Dermis blood vessel endothelial cell (primary cell): ENCODE results near the gene EHBP1L1. TPM values are rescaled to one million over a fixed set of nuclear protein-coding genes. Genes with fewer than 3 reads are reported as not detected.
"Not testable (repeated sequence)": the region's sequence is repeated elsewhere in the genome, so short reads cannot be mapped to it uniquely, and the experiment has no call there.

Experiments
- DNase-seq: peaks from one replicate; pipeline ENCODE4 v3.0.0; 2010
- total RNA-seq: library from RNA; depleted of rRNA; stranded (reverse); fragments of >200 nt; gene quantifications from 2 replicates; pipeline ENCODE4 v1.2.3, GENCODE V29; 2014

The EHBP1L1 gene
- total RNA-seq, 1 donor from 2014 or later = 15.7 TPM

DNA sequence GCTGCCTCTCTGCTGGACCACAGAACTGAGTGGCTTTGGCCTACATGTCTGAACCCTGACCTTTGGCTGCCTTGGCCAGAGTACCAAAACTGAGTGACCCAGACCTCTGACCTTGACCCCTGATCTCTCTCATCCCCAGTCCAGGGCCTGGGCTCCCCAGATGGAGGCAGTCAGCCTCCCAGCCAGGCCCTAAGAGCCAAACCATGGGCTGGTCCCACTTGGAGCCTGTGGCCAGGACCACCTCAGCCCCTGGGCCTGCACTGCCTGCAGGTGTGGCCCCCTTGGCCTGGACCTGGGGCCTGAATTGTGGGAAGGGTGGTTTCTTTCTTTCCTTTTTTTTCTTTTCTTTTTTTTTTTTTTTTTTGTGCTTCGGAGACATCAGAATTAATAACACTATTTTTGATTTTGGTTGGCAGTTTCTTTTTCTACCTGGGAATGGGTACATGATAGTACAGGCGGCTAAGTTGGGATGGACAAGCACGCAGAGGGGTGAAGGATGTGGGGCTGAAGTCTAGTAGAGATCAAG is 61.2 kb downstream of the EHBP1L1 start:
- no peak for DNase-seq

GRCh38 chr11:65637794-65638419 is 62.1 kb downstream of the EHBP1L1 start, which contains the start of gene SIPA1:
Gene SIPA1 (plus strand): TSS chr11:65638101. CDS start chr11:65640922, 2,821 bp downstream.
- DNase-seq = peak; percentile 98

DNA sequence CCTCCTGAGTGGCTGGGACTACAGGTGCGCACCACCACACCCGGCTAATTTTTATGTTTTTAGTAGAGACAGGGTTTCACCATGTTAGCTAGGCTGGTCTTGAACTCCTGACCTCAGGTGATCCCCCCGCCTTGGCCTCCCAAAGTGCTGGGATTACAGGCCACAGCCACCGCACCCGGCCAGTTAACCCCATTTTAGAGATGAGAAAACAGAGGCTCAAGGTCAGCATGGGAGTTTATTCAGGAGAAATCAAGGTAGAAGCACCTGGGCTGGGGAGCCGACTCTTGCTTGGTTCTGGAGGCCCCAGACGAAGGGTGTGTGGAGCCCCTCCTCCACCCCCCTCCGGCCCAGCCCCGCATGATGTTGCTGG is 63.4 kb downstream of the EHBP1L1 start:
- not testable (repeated sequence) for DNase-seq

DNA sequence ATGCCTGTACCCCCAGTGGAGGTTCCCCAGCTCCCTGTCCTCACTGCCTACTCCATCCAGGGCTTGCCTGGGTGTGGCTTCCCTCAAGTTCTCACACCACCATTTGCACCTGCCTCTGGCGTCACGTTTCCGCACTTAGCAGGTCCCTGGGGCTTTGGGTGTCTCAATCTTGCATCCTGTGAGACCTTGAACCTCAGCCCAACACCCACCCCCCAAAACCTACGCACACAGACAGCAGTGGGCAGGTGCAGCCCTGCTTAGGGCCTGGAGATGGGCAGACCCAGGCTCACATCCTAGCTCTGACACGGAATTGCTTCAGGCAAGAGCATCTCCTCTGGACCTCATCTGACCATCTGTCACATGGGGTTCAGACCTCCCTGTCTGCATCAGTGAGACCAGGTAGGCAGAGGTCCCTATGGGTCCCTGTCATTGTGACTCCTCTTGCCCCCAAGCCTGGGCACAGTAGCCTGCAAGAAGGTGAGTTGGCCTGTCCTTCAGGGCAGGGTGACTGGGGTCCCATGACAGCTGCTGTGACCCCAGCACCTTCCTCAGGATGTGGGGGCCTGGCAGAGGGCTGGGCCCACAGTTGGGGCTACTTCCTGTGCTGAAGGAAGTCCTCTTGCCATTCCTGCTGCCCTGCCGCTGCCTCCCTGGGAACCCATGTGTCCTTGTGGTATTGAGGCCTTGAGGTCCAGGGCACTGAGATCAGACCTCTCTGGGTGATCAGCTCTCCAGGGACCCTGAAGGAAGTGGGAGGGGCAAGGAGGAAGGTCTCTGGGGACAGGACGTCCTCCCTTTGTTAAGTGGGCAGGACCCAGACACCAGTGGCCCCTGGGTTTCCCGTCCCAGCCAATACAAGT is 64.0 kb downstream of the EHBP1L1 start:
- peak; percentile 40 for DNase-seq

DNA sequence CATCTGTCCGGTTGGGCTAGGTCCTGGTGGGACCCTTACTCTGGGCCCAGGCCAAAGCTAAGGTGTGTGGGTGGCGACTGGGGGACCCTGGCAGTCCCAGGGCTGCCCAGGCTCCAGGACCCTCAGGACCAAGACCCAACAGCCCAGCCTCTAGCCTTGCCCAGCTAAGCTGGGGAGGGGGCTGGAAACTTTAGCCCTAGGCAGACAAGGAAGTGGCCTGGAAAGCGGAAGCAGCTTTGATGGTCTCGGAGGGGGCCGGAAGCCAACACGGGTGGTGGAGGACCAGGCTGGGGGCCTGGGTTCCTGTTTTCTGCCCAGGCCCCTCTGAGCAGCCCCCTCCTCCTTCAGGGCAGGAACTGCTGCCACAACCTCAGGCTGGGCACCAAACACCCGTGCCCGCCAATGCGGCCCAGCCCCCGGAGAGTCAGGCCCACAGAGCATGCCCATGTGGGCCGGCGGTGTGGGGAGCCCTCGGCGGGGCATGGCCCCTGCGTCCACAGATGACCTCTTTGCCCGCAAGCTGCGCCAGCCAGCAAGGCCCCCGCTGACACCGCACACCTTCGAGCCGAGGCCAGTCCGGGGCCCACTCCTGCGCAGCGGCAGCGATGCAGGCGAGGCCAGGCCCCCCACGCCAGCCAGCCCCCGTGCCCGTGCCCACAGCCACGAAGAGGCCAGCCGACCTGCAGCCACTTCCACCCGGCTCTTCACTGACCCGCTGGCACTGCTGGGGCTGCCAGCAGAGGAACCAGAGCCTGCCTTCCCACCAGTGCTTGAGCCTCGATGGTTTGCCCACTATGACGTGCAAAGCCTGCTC is 64.8 kb downstream of the EHBP1L1 start:
- DNase-seq = peak; percentile 33

DNA sequence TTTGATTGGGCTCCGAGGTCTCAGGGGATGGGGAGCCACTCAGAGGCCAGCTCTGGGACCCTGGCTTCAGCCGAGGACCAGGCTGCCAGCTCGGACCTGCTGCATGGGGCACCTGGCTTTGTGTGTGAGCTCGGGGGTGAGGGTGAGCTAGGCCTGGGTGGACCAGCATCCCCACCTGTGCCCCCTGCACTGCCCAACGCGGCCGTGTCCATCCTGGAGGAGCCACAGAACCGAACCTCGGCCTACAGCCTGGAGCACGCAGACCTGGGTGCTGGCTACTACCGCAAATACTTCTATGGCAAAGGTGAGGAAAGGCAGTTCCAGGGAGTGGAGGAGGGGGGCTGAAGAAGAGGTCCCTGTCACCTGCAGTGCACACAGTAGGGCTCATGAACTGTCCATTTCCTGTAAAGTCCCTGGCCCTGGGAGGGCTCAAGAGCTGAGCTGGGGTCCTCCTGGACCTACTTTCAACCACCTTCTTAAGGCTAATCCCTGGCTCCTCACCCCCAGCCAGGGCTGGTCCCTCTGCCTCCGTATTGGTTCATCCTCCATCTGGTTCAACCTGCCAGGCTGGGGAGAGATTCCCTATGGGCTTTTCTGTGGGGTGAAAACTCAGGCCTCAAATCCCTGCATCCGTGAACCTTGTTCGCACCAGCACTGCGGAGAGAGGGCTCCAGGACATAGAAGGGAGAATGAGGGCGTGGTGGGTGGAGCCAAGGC is 65.6 kb downstream of the EHBP1L1 start:
- no peak for DNase-seq

Other genes with a start within 250 kb of the EHBP1L1 start
- 32.7 and 60.4 TPM in 2 replicates for gene DPF2, start 242.2 kb upstream of the EHBP1L1 start, total RNA-seq
- 0.17 and 0.23 TPM in 2 replicates for gene TIGD3, start 221.3 kb upstream of the EHBP1L1 start, total RNA-seq
- gene SLC25A45, start 193.4 kb upstream of the EHBP1L1 start, total RNA-seq = 1.0 and 3.3 TPM in 2 replicates
- 152 and 238 TPM in 2 replicates for gene FRMD8, start 189.4 kb upstream of the EHBP1L1 start, total RNA-seq
- 50.4 and 189 TPM in 2 replicates for gene NEAT1, start 153.3 kb upstream of the EHBP1L1 start, total RNA-seq
- 2,930 and 8,332 TPM in 2 replicates for gene MALAT1, start 77.0 kb upstream of the EHBP1L1 start, total RNA-seq
- 67.4 and 71.3 TPM in 2 replicates for gene SCYL1, start 51.0 kb upstream of the EHBP1L1 start, total RNA-seq
- gene LTBP3, start 17.7 kb upstream of the EHBP1L1 start, total RNA-seq = 31.1 and 48.2 TPM in 2 replicates
- gene ZNRD2, start 5.6 kb upstream of the EHBP1L1 start, total RNA-seq = 38.7 and 47.5 TPM in 2 replicates
- gene FAM89B, start 3.5 kb upstream of the EHBP1L1 start, total RNA-seq = 23.3 and 24.8 TPM in 2 replicates
- gene KCNK7, start 19.7 kb downstream of the EHBP1L1 start, total RNA-seq = 0.14 and 0.17 TPM in 2 replicates
- 118 and 171 TPM in 2 replicates for gene MAP3K11, start 38.2 kb downstream of the EHBP1L1 start, total RNA-seq
- gene PCNX3, start 39.7 kb downstream of the EHBP1L1 start, total RNA-seq = 18.0 and 34.8 TPM in 2 replicates
- 72.2 and 102 TPM in 2 replicates for gene SIPA1, start 62.0 kb downstream of the EHBP1L1 start, total RNA-seq
- 17.3 and 17.7 TPM in 2 replicates for gene RELA, start 86.9 kb downstream of the EHBP1L1 start, total RNA-seq
- 35.7 and 38.5 TPM in 2 replicates for gene KAT5, start 136.2 kb downstream of the EHBP1L1 start, total RNA-seq
- gene RNASEH2C, start 144.7 kb downstream of the EHBP1L1 start, total RNA-seq = 30.6 and 96.1 TPM in 2 replicates
- gene AP5B1, start 204.9 kb downstream of the EHBP1L1 start, total RNA-seq = 11.6 and 13.8 TPM in 2 replicates
- gene OVOL1, start 211.0 kb downstream of the EHBP1L1 start, total RNA-seq = not detected in 2 replicates